ENCODE measurements around the gene ATP9A. TPM values are rescaled to one million over a fixed set of nuclear protein-coding genes. Genes with fewer than 3 reads are reported as not detected.
"Not testable (repeated sequence)": the region's sequence is repeated elsewhere in the genome, so short reads cannot be mapped to it uniquely, and the experiment has no call there.

ATP9A gene
- total RNA-seq, 2 experiments from 2014 or later = 0.05 TPM; not detected in 1

DNA sequence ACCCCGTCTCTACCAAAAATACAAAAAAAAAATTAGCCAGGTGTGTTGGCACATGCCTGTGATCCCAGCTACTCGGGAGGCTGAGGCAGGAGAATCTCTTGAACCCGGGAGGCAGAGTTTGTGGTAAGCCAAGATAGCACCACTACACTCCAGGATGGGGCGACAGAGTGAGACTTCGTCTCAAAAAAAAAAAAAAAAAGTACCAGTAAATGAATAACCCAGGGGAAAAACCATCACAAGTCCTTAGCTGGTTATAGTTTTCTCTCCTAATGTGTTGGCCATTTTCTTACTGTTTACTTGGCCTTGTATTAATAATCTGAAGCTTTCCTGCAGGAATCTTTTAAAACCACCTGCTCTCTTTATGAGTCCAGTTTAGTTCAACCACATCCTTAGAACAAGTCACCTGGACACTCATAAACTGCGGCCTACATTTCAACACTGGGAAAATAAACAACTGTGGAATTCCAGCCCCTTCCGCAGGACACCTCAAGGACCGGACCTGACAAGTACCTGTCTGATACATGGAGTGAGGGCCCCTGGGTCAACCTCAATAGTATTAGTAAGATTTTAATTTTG is 102.6 kb downstream of the ATP9A start:
- ATAC-seq = no peak
- no peak overlapping the region for H3K4me3 Mint-ChIP-seq
- peaks cover 12% of the 10 kb centered on the region for H3K27me3 Mint-ChIP-seq (ENCODE audit: low read depth)
- ChIA-PET POLR2A (no interaction called here), CTCF (no interaction called here)
- no peaks in the 10 kb centered on the region for H3K36me3 Mint-ChIP-seq (ENCODE audit: low read depth)
- DNase-seq = no peak
- H3K9me3 Mint-ChIP-seq (ENCODE audit: insufficient read depth) = no peaks in the 10 kb centered on the region
- no peak overlapping the region for H3K27ac Mint-ChIP-seq
- peaks cover 24% of the 10 kb centered on the region for H3K4me1 Mint-ChIP-seq (ENCODE audit: low read depth)

DNA sequence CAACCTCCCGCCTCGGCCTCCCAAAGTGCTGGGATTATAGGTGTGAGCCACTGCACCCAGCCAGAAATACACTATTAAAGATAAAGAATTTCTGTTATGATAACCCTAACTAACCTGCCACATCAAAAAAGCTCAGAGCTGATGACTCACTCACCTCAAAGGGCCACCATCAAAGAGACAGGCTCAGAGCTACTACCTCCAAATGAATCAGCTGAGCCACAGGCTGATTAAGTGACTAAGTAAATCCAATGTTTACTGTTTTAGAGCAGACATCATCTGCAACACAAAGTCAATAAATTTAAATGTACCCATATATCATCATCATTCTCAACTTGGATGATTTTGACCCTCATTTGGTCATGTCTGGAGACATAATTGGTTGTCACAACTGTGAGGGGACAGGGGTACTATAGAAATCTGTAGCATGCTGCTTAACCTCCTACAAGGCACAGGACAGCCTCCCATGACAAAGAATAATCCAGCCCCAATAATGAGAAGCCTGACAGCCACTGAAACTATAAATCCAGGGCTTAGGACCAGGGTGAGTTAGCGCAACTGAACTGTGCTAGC is 106.5 kb downstream of the ATP9A start:
- POLR2A ChIA-PET = no interaction called here
- Mint-ChIP-seq H3K27ac (no peak overlapping the region), H3K27me3 (ENCODE audit: low read depth) (peaks cover 3% of the 10 kb centered on the region), H3K9me3 (ENCODE audit: insufficient read depth) (no peaks in the 10 kb centered on the region), H3K4me3 (no peak overlapping the region), H3K4me1 (ENCODE audit: low read depth) (peaks cover 18% of the 10 kb centered on the region), H3K36me3 (ENCODE audit: low read depth) (no peaks in the 10 kb centered on the region)
- ATAC-seq (peak; percentile 97), DNase-seq (peak; percentile 70)
- CTCF ChIA-PET = interaction anchor here (0.7 kb wide), 1 partner anchor 16 kb away, joined by 3 read pairs; no protein-coding TSS in a partner anchor

DNA sequence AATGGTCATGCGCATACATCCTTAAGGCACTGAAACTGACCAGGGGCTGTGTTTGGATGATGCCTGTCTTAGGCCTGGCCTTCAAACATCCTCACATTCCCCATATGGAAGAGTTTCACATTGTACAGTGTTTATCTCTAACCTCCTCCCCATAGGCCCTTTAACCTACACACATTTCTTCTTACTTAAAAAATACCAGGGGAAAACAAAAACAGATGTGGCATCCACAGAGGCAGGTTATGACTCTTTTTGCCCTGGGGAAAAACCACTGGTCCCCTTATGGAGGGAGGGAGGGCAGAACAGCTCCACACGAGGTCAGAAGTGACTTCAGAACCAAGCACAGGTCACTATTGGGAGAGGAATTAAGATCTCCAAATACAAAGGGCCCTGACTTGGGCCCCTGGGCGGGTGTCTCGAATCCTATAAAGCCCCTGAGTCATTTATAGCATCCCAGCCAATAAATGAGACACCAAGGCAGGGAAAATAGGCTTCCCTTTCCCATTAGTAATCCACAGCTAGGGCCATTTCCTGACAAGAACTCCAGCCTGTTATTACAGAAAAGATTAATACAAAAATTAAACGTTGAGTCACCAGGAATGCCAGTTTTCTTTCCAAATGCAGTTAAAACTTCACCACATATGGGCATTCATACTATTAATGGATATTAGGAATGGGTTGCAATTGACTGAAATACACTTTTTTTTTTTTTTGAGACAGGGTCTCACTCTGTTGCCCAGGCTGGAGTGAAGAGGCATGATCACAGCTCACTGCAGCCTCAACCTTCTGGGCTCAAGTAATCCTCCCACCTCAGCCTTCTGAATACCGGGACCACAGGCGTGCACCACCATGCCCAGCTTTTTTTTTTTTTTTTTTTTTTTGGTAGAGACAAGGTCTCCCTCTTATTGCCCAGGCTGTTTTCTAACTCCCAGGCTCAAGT is 107.2 kb downstream of the ATP9A start:
- POLR2A ChIA-PET = no interaction called here
- Mint-ChIP-seq H3K27ac (no peak overlapping the region), H3K4me1 (ENCODE audit: low read depth) (peaks cover 18% of the 10 kb centered on the region), H3K4me3 (no peak overlapping the region), H3K9me3 (ENCODE audit: insufficient read depth) (no peaks in the 10 kb centered on the region), H3K36me3 (ENCODE audit: low read depth) (no peaks in the 10 kb centered on the region), H3K27me3 (ENCODE audit: low read depth) (peaks cover 3% of the 10 kb centered on the region)
- ATAC-seq (peak; percentile 10), DNase-seq (no peak)
- CTCF ChIA-PET = interaction anchor here (0.7 kb wide), 1 partner anchor 15 kb away, joined by 3 read pairs; no protein-coding TSS in a partner anchor

DNA sequence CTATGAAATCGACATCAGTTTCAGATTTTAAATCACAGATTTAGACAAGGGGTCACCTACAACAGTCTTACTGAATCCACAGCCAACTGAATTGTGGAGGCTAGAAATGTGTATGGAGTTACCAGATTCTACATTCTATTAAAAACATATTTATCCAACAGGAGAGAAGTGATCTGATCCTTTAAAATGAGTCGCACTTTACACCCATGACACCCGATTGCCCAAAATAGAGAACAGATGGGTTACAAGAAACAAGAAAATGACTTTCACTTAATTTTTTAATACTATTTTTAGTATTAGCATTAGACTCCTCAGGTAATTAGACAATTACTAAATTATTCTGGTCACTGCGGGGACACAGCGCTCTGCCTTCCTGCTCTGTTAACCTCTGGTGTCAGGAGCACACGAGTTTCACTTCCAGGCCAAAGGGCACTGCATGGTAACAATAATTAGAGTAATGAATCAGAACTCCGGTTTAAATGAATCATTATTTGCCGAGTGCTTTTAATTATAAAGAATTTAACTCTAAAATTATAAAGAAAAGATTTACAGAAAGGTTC is 108.6 kb downstream of the ATP9A start:
- no peak overlapping the region for H3K27ac Mint-ChIP-seq
- no peaks in the 10 kb centered on the region for H3K36me3 Mint-ChIP-seq (ENCODE audit: low read depth)
- H3K27me3 Mint-ChIP-seq (ENCODE audit: low read depth) = peaks cover 3% of the 10 kb centered on the region
- ATAC-seq (no peak), DNase-seq (no peak)
- H3K9me3 Mint-ChIP-seq (ENCODE audit: insufficient read depth) = no peaks in the 10 kb centered on the region
- H3K4me1 Mint-ChIP-seq (ENCODE audit: low read depth) = peaks cover 18% of the 10 kb centered on the region
- H3K4me3 Mint-ChIP-seq = no peak overlapping the region
- POLR2A ChIA-PET = no interaction called here
- CTCF ChIA-PET = no interaction called here

DNA sequence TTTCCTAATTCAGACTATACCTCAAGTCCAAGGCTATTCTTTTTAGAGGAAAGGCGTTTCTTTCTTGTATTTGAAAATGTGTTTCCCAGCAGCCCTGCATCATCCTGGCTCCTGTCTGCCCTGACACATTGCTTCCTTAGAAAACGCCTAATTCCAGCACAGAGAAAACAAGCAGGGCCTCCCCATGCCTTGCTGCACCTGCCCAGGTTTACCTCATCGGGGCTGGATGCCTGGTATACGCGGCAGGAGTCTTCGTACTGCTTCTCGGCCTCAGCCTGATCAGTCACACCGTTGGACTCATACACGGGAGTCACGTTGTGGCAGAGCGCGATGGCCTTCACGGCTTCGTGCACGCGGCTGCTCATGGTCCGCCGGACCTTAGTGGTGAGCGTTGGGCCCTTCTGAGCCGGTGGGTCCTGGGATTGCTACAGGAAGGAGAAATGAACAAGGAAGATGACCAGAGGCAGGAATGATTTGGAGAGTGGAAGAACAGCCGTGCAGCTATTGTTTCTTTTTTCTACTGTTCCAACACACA is 111.4 kb downstream of the ATP9A start:
- ChIA-PET POLR2A (no interaction called here), CTCF (no interaction called here)
- H3K4me1 Mint-ChIP-seq (ENCODE audit: low read depth) = peaks cover 12% of the 10 kb centered on the region

DNA sequence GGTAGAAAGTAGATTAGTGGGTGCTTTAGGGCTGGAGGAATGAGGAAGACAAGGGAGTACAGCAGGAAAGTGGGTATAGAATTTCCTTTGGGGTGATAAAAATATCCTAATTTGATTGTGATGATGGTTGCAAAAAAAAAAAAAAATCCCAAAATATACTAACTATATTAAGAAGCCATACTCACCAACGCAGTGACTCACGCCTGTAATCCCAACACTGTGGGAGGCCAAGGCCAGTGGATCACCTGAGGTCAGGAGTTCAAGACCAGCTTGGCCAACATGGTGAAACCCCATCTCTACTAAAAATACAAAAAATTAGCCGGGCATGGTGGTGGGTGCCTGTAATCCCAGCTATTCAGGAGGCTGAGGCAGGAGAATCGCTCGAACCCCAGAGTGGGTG is 112.1 kb downstream of the ATP9A start:
- H3K4me3 Mint-ChIP-seq; CTCF ChIA-PET; ATAC-seq; POLR2A ChIA-PET; H3K36me3 Mint-ChIP-seq (ENCODE audit: low read depth); H3K27me3 Mint-ChIP-seq (ENCODE audit: low read depth); H3K4me1 Mint-ChIP-seq (ENCODE audit: low read depth); H3K9me3 Mint-ChIP-seq (ENCODE audit: insufficient read depth); H3K27ac Mint-ChIP-seq; DNase-seq: not testable (repeated sequence)

More for the DNA sequence above, 111.4 kb downstream of the ATP9A start:
- Mint-ChIP-seq H3K9me3 (ENCODE audit: insufficient read depth) (no peaks in the 10 kb centered on the region), H3K4me3 (no peak overlapping the region), H3K27ac (no peak overlapping the region), H3K36me3 (ENCODE audit: low read depth) (no peaks in the 10 kb centered on the region), H3K27me3 (ENCODE audit: low read depth) (no peaks in the 10 kb centered on the region)
- ATAC-seq = no peak
- no peak for DNase-seq

DNA sequence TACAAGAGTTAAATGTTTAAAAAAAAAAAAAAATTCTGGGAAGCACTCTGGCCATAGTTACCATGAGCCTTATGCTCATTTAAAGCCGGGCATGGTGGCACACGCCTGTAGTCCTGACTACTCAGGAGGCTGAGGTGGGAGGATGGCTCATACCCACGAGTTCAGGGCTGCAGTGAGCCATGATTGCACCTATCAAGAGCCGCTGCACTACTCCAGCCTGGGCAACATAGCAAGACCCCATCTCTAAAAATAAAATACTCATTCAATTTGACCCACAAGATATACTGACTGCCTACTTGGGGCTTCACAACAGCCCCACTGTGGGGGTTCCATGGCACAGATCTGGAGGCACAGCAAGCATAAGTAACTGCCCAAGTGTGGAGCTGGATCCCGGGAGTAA is 113.7 kb downstream of the ATP9A start:
- H3K4me3 Mint-ChIP-seq = no peak overlapping the region
- no peaks in the 10 kb centered on the region for H3K36me3 Mint-ChIP-seq (ENCODE audit: low read depth)
- H3K9me3 Mint-ChIP-seq (ENCODE audit: insufficient read depth) = no peaks in the 10 kb centered on the region
- POLR2A ChIA-PET = no interaction called here
- no peak for ATAC-seq
- CTCF ChIA-PET = no interaction called here
- H3K27ac Mint-ChIP-seq = no peak overlapping the region
- DNase-seq = no peak
- H3K4me1 Mint-ChIP-seq (ENCODE audit: low read depth) = no peaks in the 10 kb centered on the region
- no peaks in the 10 kb centered on the region for H3K27me3 Mint-ChIP-seq (ENCODE audit: low read depth)

DNA sequence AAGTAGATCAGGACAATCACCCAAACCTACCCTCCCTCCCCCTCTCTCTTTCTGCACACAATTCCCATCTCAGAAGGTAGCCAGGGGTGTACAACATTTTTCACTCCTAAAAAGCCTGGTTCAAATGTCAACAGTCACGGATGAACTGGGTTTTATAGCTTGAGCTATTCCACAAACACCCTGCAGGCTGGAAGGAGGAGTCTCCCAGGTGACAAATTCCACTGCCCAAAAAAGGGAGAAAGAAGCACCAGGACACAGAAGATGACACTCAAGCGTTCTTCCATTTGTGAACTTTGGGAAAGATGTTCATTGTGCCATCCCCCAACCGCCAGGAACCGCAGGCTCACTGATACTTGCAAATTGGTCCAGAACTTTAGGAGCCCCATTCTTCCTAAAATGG is 114.1 kb downstream of the ATP9A start:
- Mint-ChIP-seq H3K9me3 (ENCODE audit: insufficient read depth) (no peaks in the 10 kb centered on the region), H3K36me3 (ENCODE audit: low read depth) (no peaks in the 10 kb centered on the region), H3K4me3 (no peak overlapping the region), H3K27me3 (ENCODE audit: low read depth) (no peaks in the 10 kb centered on the region), H3K4me1 (ENCODE audit: low read depth) (no peaks in the 10 kb centered on the region), H3K27ac (no peak overlapping the region)
- ATAC-seq (no peak), DNase-seq (no peak)
- POLR2A ChIA-PET = no interaction called here
- CTCF ChIA-PET = no interaction called here

DNA sequence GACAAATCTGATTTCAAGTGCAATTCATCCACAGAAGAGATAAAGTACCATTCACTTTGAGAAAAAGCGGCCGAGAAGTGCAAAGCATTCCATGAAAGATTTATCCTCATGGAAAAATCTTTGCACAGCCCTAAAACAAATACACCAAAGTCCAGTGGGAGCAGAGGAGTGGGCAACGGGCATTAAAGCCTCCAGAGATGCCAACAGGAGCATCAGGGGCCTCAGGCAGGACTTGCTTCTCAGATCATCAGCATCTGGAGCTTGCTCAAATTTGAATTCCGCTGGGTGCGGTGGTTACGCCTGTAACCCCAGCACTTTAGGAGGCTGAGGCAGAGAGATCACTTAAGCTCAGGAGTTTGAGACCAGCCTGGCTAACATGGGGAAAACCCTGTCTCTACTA is 115.0 kb downstream of the ATP9A start:
- no peaks in the 10 kb centered on the region for H3K4me1 Mint-ChIP-seq (ENCODE audit: low read depth)
- no peak overlapping the region for H3K27ac Mint-ChIP-seq
- ATAC-seq = no peak
- ChIA-PET POLR2A (no interaction called here), CTCF (no interaction called here)
- H3K27me3 Mint-ChIP-seq (ENCODE audit: low read depth) = no peaks in the 10 kb centered on the region
- H3K4me3 Mint-ChIP-seq = no peak overlapping the region
- H3K36me3 Mint-ChIP-seq (ENCODE audit: low read depth) = no peaks in the 10 kb centered on the region
- no peaks in the 10 kb centered on the region for H3K9me3 Mint-ChIP-seq (ENCODE audit: insufficient read depth)
- no peak for DNase-seq

DNA sequence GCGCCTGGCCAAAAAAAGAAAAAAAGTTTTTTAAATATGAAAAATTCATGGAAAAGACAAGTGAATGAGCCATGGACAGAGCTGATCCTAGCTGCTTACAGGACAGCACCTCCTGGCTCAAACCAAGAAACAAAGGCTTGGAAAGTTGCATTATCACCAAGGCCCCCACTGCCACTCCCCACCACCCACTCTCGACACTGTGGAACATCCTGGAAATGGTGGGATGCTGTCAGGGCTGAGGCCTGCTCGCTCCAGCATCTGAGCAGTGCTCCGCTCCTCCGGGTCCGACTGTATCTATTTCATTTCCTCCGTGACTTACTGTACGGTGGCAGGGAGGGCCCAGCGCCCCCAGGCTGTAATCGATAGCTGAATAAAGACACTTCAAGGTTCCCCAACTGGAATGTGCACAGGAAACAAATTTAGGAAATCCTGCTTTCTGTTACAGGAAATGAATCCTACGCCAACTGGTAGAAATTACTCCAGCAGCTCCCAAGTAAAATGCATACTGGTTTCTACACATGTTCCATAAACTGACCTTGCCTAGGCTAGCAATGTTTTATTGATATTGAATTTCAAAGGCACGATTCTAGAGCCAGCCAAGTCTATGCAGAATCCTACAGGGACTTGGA is 116.2 kb downstream of the ATP9A start:
- ChIA-PET POLR2A (no interaction called here), CTCF (no interaction called here)
- Mint-ChIP-seq H3K4me1 (ENCODE audit: low read depth) (no peaks in the 10 kb centered on the region), H3K27ac (no peak overlapping the region), H3K36me3 (ENCODE audit: low read depth) (no peaks in the 10 kb centered on the region), H3K9me3 (ENCODE audit: insufficient read depth) (no peaks in the 10 kb centered on the region), H3K27me3 (ENCODE audit: low read depth) (no peaks in the 10 kb centered on the region), H3K4me3 (no peak overlapping the region)
- ATAC-seq = no peak
- no peak for DNase-seq

DNA sequence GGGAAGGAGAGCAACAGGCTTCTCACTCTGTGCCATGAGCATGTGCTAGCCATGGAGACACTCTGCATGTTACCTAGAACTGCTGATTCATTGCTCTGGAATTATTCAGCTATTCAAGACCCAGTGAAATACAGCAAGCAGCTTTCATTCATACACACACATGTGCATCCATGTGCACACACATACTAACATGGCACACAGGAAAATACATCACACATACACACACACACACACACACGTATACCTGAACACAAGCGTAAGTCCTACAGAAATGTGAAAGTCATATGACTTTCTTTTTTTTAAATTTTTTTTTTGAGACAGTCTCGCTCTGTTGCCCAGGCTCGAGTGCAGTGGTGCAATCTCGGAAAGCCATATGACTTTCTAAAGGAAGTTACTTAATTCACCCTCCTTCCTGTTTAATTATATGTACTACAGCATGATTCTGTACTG is 117.5 kb downstream of the ATP9A start:
- ChIA-PET POLR2A (no interaction called here), CTCF (no interaction called here)
- Mint-ChIP-seq H3K9me3 (ENCODE audit: insufficient read depth) (no peaks in the 10 kb centered on the region), H3K4me3 (no peak overlapping the region), H3K27me3 (ENCODE audit: low read depth) (no peaks in the 10 kb centered on the region), H3K36me3 (ENCODE audit: low read depth) (no peaks in the 10 kb centered on the region), H3K27ac (no peak overlapping the region), H3K4me1 (ENCODE audit: low read depth) (no peaks in the 10 kb centered on the region)
- DNase-seq = no peak
- no peak for ATAC-seq

DNA sequence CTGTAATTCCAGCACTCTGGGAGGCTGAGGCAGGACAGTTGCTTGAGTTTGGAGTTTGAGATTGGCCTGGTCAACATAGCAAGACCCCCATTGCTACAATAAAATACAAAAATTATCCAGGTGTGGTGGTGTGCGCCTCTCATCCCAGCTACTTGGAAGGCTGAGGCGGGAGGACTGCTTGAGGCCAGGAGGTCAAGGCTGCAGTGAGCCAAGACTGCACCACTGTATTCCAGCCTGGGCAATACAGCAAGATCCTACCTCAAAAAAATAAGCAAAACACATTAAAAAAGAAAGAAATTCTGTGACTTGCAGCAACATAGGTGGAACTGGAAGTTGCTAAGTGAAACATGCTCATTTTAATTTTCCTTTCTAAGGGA is 119.6 kb downstream of the ATP9A start:
- CTCF ChIA-PET = no interaction called here
- H3K27me3 Mint-ChIP-seq (ENCODE audit: low read depth) = no peaks in the 10 kb centered on the region

More for the DNA sequence above, 119.6 kb downstream of the ATP9A start:
- H3K4me3 Mint-ChIP-seq = no peak overlapping the region
- no peaks in the 10 kb centered on the region for H3K4me1 Mint-ChIP-seq (ENCODE audit: low read depth)
- no peak overlapping the region for H3K27ac Mint-ChIP-seq
- POLR2A ChIA-PET = no interaction called here
- no peaks in the 10 kb centered on the region for H3K36me3 Mint-ChIP-seq (ENCODE audit: low read depth)
- no peak for DNase-seq
- ATAC-seq = no peak
- no peaks in the 10 kb centered on the region for H3K9me3 Mint-ChIP-seq (ENCODE audit: insufficient read depth)
